DMS 273 (cell line): ENCODE results near the gene NRG3.

Source experiments
- DNase-seq: peaks from one replicate; lab custom pipeline; 2025; ENCODE audit not compliant: unreplicated experiment; lab: John Stamatoyannopoulos, UW

The NRG3 gene

GRCh38 chr10:82361256-82361655, 486.3 kb downstream of the NRG3 start:
- no peak for DNase-seq

DNA sequence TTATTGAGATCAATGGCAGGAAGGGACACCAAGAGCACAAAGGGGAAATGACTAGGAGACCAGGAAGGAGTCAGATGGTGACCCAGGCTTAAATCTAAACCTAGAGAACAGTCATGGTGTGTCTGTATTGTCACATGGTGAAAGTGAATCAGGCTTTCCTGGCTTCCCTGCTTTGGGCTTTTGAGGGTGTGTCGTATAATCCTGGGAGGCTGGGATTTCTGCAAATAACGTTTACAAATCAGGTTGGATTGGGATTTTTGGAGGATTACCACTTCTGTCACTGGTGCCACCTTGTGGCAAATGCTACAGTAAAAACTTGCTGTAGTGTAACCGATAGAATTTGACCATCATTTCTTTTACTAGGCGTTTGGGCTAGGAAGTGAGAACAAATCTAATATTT, 502.6 kb downstream of the NRG3 start:
- DNase-seq, result peak; percentile 52

GRCh38 chr10:82378146-82378545, 503.2 kb downstream of the NRG3 start:
- DNase-seq, result peak; percentile 84

DNA sequence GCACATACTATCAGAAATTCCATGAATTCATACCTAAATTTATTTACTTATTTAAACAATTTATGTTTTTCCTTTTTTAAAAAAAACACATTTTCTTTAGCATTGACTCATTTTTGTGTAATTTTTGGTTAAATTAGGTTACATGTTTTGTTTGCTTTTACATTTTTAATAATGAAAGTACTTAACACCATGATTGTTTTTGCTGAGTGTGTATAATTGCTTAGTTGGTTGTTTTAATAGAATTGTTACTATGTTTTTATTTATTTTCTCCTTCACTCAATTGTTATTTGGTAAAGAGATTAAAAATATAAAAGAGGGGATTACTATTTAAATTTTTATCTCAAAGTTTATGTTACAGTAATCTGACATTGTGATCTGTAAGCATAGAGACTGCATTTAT, 508.4 kb downstream of the NRG3 start:
- no peak for DNase-seq

DNA sequence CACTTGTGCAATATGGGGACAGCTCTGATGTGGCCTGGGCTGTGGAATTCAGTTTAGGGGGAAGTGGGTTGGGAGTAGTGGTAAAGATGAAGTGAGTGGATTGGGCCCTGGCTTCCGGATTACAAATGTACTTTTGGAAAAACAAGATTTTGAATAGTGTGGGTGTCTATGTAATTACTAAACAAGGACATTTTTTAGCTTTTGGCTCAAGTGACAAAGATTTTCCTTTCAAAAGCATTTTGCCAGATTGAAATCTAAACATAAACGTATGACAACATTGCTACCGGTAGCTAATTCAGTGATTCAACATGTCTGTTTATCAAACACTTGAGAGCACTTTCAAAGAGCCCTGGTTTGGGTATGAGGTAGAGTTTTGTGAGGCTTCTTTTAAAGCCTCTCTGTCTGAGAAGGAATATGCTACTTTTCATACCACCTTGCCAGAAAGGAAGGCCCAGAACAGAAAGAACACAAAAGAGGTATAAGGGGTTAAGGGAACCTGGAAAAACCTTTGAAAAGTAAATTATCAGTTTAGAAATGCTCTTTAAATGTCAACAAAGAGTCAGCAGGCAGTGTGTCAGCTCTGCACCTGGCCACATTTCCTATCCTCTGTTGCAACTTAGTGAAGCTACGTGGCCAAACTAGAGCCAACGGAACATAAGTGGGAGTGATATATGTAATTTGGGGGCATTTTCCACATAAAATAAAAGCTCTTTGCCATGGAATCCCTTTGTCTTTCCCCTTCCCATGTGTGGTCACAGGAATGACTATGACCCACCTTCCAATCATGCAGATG, 516.1 kb downstream of the NRG3 start:
- DNase-seq, result no peak

GRCh38 chr10:82391971-82392370, 517.0 kb downstream of the NRG3 start:
- no peak for DNase-seq

DNA sequence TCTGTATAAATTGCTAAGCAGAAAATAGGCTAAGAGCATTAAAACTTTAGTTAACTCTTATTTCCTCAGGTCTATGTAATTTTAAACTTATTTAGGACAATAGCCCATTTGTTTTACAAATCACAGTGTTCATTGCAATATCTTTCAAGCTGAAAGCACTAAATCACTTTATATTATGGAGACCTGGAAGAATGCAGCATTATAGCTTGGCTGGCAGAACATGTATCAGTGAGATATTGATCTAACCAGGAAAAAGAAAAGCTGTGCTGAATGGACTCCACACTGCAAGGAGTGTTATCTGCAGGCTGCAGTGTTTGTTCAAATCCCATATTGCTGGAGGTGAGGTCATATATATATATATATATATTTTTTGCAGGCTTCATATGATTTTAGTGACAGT, 517.5 kb downstream of the NRG3 start:
- no peak for DNase-seq

DNA sequence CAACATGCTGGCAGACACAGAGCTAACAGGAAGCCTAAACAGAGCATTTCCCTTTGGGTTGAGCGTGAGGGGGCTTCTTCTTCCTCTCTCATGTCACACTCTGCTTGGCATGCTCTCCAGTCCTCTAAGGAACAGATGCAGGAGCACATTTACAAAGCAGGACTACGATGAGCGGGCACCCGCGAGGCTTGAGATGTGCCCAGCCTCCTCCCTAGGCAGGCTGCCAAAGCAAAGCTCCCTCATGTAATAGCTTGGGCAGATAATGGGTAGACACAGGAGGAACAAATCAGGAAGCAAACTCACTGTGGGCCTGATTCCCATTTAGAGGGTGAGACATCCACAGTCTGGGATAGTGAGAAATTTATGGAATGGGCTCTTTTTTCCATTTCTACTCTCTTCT, 519.1 kb downstream of the NRG3 start:
- DNase-seq, result peak; percentile 55

- no peak for DNase-seq
Observed at GRCh38 chr10:82394987-82395386, 520.0 kb downstream of the NRG3 start.

GRCh38 chr10:82396886-82397285, 521.9 kb downstream of the NRG3 start:
- DNase-seq, result no peak

DNA sequence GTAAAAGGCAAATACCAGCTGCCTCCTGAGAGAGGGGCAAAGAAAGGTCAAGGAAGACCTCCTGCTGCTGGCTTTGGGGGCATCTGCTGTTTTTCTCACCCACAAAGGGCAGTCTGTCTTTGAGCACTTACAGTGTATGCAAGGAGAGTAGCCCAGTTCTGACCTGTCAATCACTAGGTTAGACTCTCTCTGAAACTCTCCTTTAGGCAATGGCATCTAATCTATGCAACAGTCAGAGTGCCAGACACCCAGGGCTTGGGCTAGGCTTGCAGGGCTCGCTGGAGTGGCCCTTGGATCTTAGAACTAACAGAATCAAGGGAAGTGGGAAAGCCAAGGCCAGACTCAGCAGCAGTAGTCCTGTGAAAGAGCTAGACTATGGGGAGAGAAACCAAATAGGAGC, 522.9 kb downstream of the NRG3 start:
- peak; percentile 57 for DNase-seq

DNA sequence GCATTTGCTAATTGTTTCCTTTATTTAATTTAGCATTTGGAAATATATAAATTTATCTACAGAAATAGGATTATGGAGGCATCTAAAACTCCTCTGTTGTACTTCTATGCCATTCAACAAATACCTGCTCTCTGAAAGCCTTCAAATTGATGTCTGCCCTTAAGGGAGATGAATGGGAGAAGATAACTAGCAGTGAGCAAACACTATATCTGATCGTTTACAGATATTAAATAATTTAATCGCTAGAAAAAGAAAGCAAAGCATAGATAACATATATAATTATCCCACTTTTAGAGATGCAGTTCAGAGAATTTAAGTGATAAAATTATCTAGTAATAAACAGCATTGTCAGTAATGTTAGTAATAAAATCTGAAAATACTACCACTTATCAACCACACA, 524.9 kb downstream of the NRG3 start:
- DNase-seq, result no peak

DNA sequence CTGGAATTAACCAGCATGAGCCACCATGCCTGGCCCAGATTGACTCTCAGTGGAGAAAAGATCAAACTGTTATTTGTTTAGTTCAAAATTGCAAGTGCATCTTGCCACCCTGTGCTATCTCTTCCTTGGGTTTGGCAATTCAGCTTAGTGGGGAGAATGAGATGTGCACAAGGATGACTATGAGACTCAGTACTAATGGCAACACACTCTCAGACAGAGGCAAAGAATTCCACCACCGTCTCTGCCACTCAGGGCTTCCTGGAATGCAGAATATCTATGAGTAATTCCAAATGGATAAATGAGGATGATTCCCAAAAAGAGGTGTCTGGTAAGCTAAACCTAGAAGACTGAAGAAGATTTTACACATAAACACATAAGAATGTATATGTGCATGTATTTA, 525.8 kb downstream of the NRG3 start:
- no peak for DNase-seq

- no peak for DNase-seq
Observed at GRCh38 chr10:82402906-82403401, 528.0 kb downstream of the NRG3 start.

DNA sequence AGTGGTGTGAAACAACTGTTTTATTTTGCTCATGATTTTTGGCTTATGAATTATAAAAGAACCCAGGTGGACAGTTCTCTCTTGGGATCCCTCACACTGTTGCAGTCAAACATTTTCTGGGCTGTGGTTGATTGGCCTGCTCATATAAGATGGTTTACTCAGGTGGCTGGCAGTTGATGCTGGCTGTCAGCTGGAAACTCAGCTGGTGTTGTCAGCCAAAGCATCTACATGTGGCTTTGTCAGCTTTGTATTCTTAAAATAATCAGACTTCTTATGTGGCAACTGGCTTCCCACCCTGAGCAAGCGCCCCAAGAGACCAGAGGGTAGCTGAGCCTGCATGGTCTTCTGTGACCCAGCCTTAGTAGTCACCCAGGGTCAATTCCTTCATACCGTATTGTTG, 534.7 kb downstream of the NRG3 start:
- no peak for DNase-seq

- no peak for DNase-seq
Observed at GRCh38 chr10:82411416-82411815, 536.4 kb downstream of the NRG3 start.

- DNase-seq, result no peak
Observed at GRCh38 chr10:82420001-82420400, 545.0 kb downstream of the NRG3 start.

DNA sequence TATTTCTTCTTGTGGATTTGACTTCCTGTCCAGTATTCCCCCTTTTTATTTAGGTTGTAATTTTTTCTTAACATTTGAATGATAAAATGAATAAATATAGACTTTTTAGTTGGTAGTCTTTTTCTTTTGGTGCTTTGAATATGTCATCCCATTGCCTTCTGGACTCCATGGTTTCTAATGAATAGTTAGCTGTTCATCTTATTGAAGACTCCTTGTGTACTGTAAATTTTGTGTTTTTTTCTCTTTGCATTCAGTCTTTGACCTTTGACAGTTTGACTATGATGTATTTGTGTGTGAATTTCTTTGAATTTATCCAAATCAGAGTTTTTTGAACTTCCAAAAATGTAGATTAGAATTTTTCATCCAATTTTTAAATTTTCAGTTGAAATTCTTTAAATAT, 554.3 kb downstream of the NRG3 start:
- DNase-seq, result no peak

DNA sequence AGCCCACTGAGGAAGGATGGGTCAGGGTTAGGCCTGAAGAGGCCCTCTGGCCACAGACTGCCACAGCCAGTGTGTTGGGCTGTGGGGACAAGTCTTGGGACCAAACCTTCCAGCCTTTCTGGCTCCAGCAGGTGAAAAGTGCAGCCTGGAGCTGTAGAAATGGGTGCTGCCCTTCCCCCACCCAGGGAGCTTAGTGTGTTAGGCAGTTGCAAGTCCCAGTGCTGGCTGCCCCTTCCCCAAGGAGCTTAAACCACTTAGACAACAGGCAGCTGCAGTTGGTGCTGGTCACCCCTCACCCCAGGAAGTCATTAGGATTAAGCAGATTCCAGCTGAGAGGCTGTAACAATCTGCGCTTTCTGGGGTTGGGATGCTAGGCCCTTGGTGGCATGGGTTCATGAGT, 563.3 kb downstream of the NRG3 start:
- no peak for DNase-seq

DNA sequence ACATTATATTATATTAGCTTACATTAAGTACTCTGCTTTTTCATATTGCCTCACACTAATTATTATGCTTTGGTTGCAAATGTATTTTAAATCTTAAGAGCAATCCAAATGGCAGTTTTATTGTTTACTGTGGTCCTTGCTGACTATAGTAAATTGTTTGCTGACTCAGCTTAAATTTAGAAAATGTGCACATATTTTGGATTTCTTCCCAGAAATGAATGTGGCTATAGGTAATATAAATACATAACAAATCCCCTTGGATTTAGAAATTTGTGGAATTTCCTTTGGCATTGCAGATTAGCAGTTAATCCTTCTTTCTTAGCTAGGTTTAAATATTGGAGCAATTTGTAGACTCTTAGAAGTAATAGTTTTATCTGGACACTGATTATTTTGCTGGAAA, 565.8 kb downstream of the NRG3 start:
- no peak for DNase-seq

DNA sequence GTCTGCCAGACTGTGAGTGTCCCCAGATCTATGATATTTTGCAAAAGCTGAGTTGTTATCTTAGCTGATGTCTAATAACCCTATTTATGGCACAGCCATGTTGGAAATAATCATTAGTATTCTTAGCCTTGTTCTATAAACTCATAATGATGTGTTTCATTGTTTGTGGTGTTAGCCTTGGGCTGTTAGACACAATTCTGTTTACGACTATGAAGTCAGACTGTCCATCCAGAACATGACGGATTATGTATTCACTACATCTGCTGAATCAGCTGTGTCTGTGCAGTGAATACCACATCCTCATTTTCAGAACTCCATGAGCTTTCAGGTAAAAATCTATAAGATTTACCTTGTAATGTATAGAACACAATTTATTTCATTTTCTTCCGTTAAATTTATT, 577.1 kb downstream of the NRG3 start:
- DNase-seq, result no peak

DNA sequence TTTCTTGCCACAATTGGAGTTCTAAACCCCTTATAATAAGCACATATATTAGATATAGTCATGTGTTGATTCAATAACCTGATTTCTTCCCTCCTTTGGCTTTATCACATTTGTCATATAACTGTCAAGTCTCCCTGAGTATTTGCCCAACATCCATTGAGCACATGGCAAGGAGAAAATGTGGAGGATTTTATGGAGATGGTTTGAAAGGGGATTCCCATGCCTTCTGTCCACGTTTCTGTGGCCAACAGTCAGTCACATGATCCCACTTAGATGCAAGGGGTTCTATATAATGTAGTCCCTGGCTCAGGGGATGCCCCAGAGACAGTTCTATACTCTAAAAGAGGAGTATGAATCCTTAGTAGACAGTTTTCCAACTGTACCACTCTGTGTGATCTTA, 577.7 kb downstream of the NRG3 start:
- DNase-seq, result no peak

DNA sequence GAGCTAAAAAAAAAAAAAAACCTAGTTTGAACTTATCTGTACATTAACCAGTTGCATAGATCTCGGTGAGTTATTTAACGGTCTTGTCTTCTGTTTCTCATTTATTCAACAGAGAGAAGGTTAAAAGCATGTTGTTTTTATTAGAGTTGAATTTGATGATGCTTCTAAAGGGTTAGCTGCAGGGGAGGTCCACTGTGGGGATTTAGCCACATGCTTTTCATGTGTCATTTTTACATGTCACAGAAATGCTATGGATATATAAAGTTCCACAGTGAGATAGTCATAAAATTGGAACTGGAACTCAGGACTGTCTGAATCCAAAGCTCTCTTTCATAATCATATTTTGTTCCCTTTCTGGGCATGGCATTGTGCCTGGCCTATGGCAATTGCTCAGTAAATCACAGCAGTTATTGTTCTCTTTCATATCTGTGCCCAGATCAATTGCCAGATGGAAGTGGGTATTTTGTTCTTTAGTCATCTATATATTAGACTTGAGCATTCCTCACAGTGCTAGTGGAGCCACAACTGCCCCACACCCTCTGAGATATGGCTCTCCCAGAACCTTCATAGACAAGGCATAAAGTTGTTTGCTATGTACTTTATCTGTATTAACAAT, 578.8 kb downstream of the NRG3 start:
- DNase-seq, result no peak
